Choroid plexus epithelial cell (primary cell): ENCODE measurements around the gene SC5D.

Source experiments
- DNase-seq: peaks from one replicate; pipeline ENCODE4 v3.0.0-alpha.2; 2010; ENCODE audit warnings: low read depth
- H3K4me3 ChIP-seq: 2 replicates; pipeline ENCODE4 v1.5.1; 2011; ENCODE audit warnings: low read depth, mild to moderate bottlenecking, control low read depth, low read length, moderate library complexity
- CTCF ChIP-seq: conservative IDR thresholded peaks from 2 replicates; pipeline ENCODE4 v1.5.1; 2011; ENCODE audit warnings: low read depth, mild to moderate bottlenecking, control low read depth, inconsistent platforms, low read length, moderate library complexity

Gene SC5D

DNA sequence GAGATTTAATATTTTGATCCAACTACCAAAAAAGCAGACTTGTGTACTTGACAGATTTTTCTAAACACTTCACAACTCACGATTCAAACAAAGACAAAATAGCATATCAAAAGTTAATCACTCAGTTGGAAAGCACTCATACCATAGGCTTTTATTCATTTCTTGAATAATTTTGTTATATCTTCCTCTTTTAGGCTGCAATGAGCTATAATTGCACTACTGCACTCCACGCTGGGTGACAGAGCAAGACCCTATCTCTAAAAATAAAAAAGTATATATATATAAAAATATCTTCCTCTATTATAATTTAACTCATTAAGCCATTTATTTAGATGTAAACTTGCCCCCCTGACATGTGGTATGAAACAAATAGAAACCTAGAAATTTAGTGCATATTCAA lies 19.9 kb downstream of the SC5D start:
- TF ChIP-seq CTCF: no peak
- H3K4me3 ChIP-seq: no peak overlapping the region

DNA sequence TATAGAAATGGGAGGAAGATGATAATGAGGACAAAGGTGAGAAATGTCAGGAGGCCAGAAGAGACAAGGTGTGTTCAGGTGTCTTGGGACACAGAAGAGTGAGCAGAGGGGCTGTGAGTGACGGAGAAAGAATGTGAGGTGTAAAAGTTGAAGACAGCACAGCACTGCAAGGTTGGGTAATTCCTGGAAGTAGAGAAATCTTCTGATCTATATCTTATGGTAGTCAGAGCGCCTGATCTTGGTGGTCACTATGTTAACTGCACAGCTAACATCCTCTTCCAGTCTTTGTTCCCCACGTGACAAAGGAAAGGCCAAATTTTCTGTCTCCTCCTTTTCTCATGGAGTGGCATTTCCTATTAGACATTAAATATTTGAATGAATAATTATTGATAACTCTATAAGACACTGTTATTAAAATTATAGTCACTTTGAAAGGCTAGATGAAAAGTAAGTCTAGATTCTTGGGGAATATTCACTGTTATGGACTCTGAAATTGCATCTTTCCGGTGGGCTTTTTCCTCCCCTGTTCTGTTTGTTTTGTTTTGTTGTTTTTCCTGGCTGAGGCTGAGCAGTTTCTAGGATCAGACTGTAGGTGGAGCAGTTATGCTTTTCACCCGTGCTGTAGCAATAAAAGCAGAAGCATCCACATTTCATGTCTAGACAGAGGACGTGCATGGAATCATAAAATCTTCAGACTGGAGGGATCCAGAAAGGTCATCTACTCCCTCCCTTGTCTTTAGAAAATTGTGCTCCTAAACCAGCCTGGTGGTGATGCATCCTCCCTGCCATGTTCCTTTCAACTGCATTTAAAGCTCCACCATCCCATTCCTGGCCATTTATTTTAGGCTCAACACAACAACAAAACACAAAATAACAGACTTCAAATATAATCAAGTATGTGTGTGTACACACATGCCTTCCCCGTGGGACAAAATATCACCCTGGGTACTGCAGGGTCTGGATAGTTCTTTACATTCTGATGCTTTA lies 26.6 kb downstream of the SC5D start:
- H3K4me3 ChIP-seq: no peak overlapping the region
- DNase-seq: peak; percentile 77
- peak; percentile 91 for TF ChIP-seq CTCF

More for the DNA sequence above, 19.9 kb downstream of the SC5D start:
- no peak for DNase-seq

DNA sequence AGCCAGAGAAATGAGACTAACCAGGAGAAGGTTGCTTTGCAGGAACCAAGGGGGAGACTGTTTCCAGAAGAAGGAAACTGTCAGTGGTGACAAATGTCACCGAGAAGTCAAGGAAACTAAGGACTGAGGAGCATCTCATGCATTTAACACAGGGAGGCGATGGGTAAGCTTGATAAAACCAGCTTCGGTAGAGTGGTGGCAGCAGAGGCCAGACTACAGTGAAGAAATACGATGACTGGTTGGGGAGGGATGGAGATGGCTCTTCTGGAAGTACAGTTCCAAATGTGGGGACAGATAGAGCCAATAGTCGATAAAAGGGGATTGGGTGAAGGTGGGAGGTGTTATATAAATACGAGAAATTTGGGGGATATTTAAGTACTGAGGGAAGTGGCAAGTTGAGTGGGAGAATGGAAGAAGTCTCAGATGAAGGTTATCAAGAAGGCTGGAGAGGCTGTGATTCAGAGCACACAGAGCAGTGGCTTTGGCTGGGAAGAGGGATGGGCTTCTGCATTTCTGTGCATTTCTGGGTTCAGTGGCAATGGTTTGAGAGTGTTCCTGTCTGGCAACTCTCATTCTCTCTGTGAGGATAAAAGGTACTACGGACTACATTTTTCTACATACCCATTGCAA lies 29.2 kb downstream of the SC5D start:
- H3K4me3 ChIP-seq: no peak overlapping the region
- TF ChIP-seq CTCF: peak; percentile 39
- peak; percentile 31 for DNase-seq

DNA sequence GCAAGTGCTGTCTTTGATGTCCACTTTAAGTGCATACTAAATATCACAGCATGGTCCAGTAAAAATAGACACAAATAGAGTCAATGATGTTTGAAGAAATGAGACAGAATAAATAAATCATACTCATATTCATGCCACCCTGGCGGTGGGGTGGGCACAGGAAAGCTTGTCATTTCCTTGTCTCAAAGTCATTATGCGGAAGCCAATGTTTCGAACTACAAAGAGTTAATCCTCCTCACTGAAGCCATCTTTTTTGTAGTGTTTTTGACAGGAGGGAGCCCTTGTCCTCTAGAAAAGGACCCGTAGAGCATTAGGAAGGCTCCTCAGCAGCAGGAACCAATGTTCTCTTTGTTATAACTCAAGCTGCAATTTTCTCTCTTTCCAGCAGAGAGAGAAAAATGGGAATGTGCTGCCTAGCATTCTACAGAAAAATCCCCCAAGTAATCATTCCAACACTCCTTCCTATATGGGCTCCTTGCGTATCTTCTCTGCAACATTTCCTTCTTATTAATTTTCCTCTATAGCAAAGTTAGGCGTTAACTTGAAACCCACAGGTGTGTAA lies 30.6 kb downstream of the SC5D start:
- DNase-seq: no peak
- H3K4me3 ChIP-seq: no peak overlapping the region
- TF ChIP-seq CTCF: no peak

DNA sequence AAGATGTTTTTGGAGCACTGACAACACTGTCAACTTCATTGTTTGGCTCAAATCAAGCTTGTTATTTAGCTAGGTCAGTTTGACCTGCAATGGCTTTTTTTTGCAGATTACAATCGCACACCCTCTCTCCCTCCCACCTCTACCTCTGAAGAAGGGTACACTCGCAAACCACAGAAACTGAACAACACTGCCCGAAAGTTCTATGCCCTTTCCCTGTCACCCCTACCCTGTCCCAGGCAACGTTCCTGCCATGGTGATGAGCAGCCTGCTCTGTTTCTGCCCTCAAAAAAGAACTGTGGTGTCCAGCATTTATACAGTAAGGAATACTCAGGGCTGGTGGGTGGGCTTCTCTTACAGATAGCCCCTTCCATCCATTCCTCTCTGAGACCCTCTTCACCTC lies 33.7 kb downstream of the SC5D start:
- TF ChIP-seq CTCF: no peak
- H3K4me3 ChIP-seq: no peak overlapping the region
- no peak for DNase-seq

DNA sequence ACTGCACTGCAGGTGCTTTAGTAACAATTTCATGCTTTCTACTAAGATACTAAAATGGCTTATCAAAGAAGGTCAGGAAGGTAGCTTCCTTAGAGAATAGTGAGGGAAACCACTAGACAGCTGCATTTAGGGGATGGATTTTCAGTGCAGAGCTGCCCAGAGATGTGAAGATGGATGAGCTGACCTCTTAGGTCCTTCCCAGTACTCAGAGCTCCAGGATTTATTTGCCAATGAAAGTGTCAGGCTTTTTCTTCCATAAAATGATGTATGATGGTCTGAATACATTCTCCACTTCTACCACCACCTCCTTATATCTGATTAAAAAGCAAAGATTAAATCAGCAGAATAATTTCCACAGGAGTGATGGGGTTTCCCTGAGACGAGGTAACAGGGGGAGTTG lies 35.0 kb downstream of the SC5D start:
- no peak for DNase-seq
- H3K4me3 ChIP-seq: no peak overlapping the region
- no peak for TF ChIP-seq CTCF
